Mucosa of descending colon (tissue), 3 donors: Measurements from ENCODE around the gene SUSD5. TPM values are rescaled to one million over a fixed set of nuclear protein-coding genes. Genes with fewer than 3 reads are reported as not detected.

Experiments used
- ATAC-seq: fragments of 200-7000 bp; cut with Tn5 transposase; one replicate; pipeline ENCODE4 v1.9.1; 2020; ENCODE audit warnings: mild to moderate bottlenecking, moderate library complexity
- DNase-seq, 3 donors: peaks; one replicate each; pipeline ENCODE4 v3.0.0-alpha.2; 2020
- H3K36me3 ChIP-seq: fragments of 200-600 bp; one replicate; pipeline ENCODE4 v1.8.0; 2021; ENCODE audit warnings: low read depth, mild to moderate bottlenecking
- H3K4me1 ChIP-seq: fragments of 200-600 bp; one replicate; pipeline ENCODE4 v1.8.0; 2021; ENCODE audit warnings: low read depth, mild to moderate bottlenecking
- H3K4me3 ChIP-seq: fragments of 200-600 bp; one replicate; pipeline ENCODE4 v1.8.0; 2021; ENCODE audit warnings: mild to moderate bottlenecking
- H3K9me3 ChIP-seq: fragments of 200-600 bp; one replicate; pipeline ENCODE4 v1.8.0; 2021; ENCODE audit warnings: mild to moderate bottlenecking
- intact Hi-C, 2 donors: fragments of 100-400 bp; cut with DNase I in 1 of 2; cut with micrococcal nuclease in 1 of 2; formaldehyde crosslinking; loops; one replicate each; pipeline versions ENCODE4 v1.11.0 to v1.11.1; 2022; cut with DNase I, micrococcal nuclease
- total RNA-seq, 3 donors: library from RNA; stranded (reverse); fragmentation: NEBNext Ultra II Directional in 2 of 3; extraction: Animal tissue kit (Norgen Biotek cat#: 25700) in 2 of 3; gene quantifications; one replicate each; pipeline versions ENCODE4 v1.2.1 to v1.2.4, GENCODE V29; 2021 to 2023
- TF ChIP-seq, protein P1 (sequence below): fragments of 200-600 bp; IDR thresholded peaks from one replicate; pipeline ENCODE4 v1.8.0; 2022; ENCODE audit warnings: antibody characterized with exemption, mild to moderate bottlenecking
- donor health status: DM: no; HTN: no; CAD: no; lungs with moderate emphysema.
- donor health status: DM: no; HTN: no; CAD: no.
- donor health status: DM: no; HTN: yes; CAD: no.

The SUSD5 gene
- total RNA-seq, 3 donors from 2014 or later = 0.20 to 1.8 (median 0.60) TPM

DNA sequence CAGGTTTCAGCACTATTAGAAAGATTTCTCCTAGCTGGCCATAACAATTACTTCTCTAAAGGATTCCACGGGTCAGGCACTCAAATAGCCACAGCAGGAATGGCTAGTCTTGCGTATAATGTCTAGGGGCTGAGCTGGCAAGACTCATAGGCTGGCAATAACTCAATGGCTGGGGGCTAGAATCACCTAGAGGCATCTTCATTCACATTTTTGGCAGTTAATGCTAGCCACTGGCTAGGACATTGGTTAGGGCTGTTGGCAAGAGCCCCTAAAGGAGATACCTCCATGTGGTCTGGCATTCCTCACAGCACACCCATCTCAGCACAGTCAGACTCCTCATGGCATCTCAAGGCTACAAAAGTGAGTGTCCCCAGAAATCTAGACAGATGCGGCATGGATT is 6.2 kb downstream of the SUSD5 start:
- ATAC-seq (no peak), DNase-seq (no peak)
- no peaks in the 10 kb centered on the region for H3K36me3 ChIP-seq
- no peaks in the 10 kb centered on the region for H3K9me3 ChIP-seq
- TF ChIP-seq, protein P1, sequence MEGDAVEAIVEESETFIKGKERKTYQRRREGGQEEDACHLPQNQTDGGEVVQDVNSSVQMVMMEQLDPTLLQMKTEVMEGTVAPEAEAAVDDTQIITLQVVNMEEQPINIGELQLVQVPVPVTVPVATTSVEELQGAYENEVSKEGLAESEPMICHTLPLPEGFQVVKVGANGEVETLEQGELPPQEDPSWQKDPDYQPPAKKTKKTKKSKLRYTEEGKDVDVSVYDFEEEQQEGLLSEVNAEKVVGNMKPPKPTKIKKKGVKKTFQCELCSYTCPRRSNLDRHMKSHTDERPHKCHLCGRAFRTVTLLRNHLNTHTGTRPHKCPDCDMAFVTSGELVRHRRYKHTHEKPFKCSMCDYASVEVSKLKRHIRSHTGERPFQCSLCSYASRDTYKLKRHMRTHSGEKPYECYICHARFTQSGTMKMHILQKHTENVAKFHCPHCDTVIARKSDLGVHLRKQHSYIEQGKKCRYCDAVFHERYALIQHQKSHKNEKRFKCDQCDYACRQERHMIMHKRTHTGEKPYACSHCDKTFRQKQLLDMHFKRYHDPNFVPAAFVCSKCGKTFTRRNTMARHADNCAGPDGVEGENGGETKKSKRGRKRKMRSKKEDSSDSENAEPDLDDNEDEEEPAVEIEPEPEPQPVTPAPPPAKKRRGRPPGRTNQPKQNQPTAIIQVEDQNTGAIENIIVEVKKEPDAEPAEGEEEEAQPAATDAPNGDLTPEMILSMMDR = no peak
- intact Hi-C loops = no loop called here
- H3K4me3 ChIP-seq = no peak overlapping the region
- no peaks in the 10 kb centered on the region for H3K4me1 ChIP-seq

DNA sequence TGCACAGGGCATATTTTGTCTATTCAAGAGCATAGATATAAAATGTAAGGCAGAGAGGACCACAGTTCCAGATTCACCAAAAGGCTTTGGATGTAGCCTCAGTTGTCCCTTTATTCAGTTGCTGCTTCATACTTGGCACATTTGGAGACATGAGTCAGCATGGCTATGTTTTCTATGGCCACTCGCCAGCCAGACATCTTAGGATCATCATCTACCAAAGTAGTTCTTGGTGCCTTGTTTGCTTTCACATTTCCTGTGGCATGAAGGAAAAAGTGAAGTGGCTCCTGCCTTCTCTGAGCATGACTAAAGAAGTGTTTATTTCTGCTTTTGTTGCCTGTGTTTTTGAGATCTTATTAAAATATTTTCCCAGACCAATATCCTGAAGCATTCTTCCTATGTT is 7.2 kb downstream of the SUSD5 start:
- no peak for ATAC-seq
- TF ChIP-seq, protein P1 = no peak

DNA sequence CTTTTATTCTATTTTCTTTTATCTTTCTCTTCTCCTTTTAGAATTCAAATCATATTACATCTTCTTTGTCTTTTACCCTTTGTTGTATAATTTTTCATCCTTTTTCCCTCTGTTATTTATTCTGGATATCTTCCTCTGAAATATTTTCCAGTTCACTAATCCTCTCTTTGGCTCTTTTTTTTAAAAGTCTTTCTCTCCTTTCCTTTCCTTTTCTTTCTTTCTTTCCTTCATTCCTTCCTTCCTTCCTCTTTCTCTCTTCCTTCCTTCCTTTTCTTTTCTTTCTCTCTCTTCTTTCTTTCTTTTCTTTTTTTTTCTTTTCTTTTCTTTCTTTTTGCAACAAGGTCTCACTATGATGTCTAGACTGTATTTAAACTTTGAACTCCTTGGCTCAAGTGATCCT is 9.3 kb downstream of the SUSD5 start:
- no peaks in the 10 kb centered on the region for H3K36me3 ChIP-seq
- H3K4me1 ChIP-seq = no peaks in the 10 kb centered on the region
- no peak for ATAC-seq
- DNase-seq = no peak
- H3K9me3 ChIP-seq = no peaks in the 10 kb centered on the region
- TF ChIP-seq, protein P1 = no peak
- intact Hi-C loops = no loop called here
- H3K4me3 ChIP-seq = no peak overlapping the region

More for the DNA sequence above, 7.2 kb downstream of the SUSD5 start:
- no peaks in the 10 kb centered on the region for H3K4me1 ChIP-seq
- H3K36me3 ChIP-seq = no peaks in the 10 kb centered on the region
- H3K4me3 ChIP-seq = no peak overlapping the region
- H3K9me3 ChIP-seq = no peaks in the 10 kb centered on the region
- DNase-seq = peak in 1 of 3 donors; percentile 9
- intact Hi-C loops = no loop called here

DNA sequence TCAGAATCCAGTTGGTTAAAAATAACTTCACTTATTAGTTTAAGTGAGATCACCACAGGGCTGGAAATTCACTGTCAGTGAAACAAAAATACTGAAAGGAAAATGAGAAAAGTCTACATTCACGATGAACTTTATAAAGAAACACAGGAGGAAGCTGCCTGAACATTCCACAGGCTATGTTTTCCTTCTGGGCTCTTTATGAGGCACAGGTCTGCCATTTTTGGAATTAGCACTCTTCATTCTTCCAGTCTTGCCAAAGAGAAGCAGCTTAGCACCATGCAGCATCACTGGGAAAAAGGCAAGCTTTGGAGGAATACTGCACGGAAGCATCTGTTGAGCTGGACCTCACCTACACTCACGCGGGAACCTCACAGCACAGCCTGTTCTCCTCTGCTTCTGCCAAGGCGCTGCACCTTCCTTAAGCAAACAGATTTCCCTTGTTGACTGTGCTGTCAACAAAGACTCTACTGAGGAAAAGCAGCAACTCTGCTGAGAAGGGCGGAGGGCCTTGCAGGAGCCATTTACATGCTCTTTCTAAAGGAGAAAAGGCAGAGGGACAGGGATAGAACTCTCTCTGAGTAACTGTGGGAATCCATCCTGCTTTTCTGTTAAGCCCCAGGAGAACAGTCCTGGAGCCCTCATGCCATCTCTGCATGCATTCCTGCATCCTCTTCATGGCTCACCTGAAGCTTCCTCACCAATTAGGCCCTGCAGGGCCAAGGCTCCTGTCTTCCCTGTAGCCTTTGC is 15.7 kb downstream of the SUSD5 start:
- H3K9me3 ChIP-seq = no peaks in the 10 kb centered on the region
- H3K4me1 ChIP-seq = no peaks in the 10 kb centered on the region
- ATAC-seq (peak; percentile 74), DNase-seq (peak in 2 of 3 donors; percentile 25 to 30)
- no peaks in the 10 kb centered on the region for H3K36me3 ChIP-seq
- TF ChIP-seq, protein P1 = no peak
- intact Hi-C loops = no loop called here
- H3K4me3 ChIP-seq = no peak overlapping the region

DNA sequence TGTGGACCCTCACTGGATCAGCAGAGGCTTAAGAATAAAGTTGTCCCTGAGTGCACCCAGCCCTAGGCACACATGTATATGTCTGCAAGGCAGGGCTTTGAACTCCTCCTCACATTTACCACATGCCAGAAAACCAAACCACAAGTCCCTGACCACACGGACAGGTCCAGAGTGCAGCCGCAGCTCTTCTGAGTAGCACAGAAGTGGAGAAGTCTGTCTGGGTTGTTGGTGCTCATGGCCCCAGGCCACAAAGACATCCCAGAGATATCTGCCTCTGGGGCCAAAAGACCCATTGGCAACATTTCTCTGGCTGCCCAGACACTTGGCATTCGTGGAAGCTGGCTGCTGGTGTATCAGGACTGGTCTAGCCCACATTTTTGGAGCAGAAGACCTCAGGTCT is 17.4 kb downstream of the SUSD5 start:
- H3K9me3 ChIP-seq = no peaks in the 10 kb centered on the region
- TF ChIP-seq, protein P1 = no peak
- no peaks in the 10 kb centered on the region for H3K36me3 ChIP-seq
- intact Hi-C loops = no loop called here
- H3K4me1 ChIP-seq = no peaks in the 10 kb centered on the region
- no peak for DNase-seq
- no peak for ATAC-seq
- no peak overlapping the region for H3K4me3 ChIP-seq
